Measurements from ENCODE around the gene PEBP1. TPM values are rescaled to one million over a fixed set of nuclear protein-coding genes. Genes with fewer than 3 reads are reported as not detected.

PEBP1 gene
- polyA plus RNA-seq, 2 of the 4 experiments (the other 2 are of a cell fraction): 169 to 246 TPM

DNA sequence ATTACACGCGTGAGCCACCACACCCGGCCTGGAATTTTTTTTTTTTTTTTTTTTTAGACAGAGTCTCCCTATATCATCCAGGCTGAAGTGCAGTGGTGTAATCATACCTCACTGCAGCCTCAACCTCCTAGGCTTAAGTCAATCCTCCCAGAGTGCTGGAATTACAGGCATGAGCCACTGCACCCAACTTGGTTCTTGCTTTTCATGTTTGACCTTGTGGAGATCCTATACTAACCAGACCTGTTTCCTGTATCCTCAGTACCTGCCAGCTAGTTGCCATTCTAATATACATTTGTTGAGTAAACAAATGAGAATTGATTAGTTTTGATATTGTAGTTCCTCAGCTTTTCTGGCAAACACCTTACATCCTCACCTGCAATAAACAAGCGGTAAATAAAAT lies 28.9 kb upstream of the PEBP1 start:
- ATAC-seq (no peak), FAIRE-seq (no peak), DNase-seq (ENCODE audit: low read depth in 1 of 2, low spot score in 1 of 2) (no peak)
- H3K27ac ChIP-seq: no peak overlapping the region
- H3K4me1 ChIP-seq: peaks cover 9% of the 10 kb centered on the region
- no peak overlapping the region for H3K4me2 ChIP-seq
- TF ChIP-seq EP300 (IDR thresholded peaks at IDR 0.05) (no peak), KDM1A (IDR thresholded peaks at IDR 0.05; ENCODE audit: low read depth) (no peak), ZC3H11A (IDR thresholded peaks at IDR 0.05) (no peak)
- TF ChIP-seq, protein P1, sequence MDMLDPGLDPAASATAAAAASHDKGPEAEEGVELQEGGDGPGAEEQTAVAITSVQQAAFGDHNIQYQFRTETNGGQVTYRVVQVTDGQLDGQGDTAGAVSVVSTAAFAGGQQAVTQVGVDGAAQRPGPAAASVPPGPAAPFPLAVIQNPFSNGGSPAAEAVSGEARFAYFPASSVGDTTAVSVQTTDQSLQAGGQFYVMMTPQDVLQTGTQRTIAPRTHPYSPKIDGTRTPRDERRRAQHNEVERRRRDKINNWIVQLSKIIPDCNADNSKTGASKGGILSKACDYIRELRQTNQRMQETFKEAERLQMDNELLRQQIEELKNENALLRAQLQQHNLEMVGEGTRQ (IDR thresholded peaks at IDR 0.05): no peak
- no peak overlapping the region for H3K4me3 ChIP-seq
- ChIA-PET POLR2A (no interaction called here), CTCF (interaction anchor here (1.0 to 4.1 kb wide), 3 partner anchors 14 to 269 kb away, joined by 3 to 23 read pairs (median 3); partner anchors contain the start of gene SUDS3)
- H3K9me3 ChIP-seq: no peaks in the 10 kb centered on the region
- WGBS (ENCODE audit: missing lambda C conversion rate): 87% methylated on average over 4 of the region's 4 CpGs

DNA sequence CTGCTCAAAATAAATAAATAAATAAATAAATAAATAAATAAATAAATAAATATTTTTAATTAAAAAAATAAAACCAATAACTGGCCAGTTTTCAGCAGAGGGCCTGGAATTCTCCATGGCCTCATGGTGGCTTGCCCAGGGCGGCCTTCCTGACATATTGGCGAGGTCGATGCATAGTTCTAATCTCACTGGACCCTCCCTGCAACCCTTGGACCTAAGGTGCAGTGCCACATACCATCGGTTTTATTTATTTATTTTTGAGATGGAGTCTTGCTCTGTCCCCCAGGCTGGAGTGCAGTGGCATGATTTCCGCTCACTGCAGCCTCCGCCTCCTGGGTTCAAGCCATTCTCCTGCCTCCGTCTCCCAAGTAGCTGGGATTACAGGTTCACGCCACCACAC lies 28.2 kb upstream of the PEBP1 start:
- no peaks in the 10 kb centered on the region for H3K9me3 ChIP-seq
- POLR2A ChIA-PET: no interaction called here
- no peak overlapping the region for H3K4me2 ChIP-seq
- WGBS (ENCODE audit: missing lambda C conversion rate): 93% methylated on average over 8 of the region's 8 CpGs
- peaks cover 2% of the 10 kb centered on the region; the same call in 2 of the 3 replicates for H3K4me1 ChIP-seq
- CTCF ChIA-PET: interaction anchor here (0.9 to 4.1 kb wide), 4 partner anchors 10 to 268 kb away, joined by 3 to 23 read pairs (median 4); partner anchors contain the start of gene SUDS3
- DNase-seq (ENCODE audit: low read depth in 1 of 2, low spot score in 1 of 2): no peak
- H3K4me3 ChIP-seq: no peak overlapping the region
- ATAC-seq: no peak
- TF ChIP-seq ZC3H11A (IDR thresholded peaks at IDR 0.05): peak; percentile 20; the same call in 1 of the 2 replicates
- TF ChIP-seq RARB (CRISPR knock-in tag; IDR thresholded peaks at IDR 0.05): no peak
- no peak for FAIRE-seq
- H3K27ac ChIP-seq: no peak overlapping the region

DNA sequence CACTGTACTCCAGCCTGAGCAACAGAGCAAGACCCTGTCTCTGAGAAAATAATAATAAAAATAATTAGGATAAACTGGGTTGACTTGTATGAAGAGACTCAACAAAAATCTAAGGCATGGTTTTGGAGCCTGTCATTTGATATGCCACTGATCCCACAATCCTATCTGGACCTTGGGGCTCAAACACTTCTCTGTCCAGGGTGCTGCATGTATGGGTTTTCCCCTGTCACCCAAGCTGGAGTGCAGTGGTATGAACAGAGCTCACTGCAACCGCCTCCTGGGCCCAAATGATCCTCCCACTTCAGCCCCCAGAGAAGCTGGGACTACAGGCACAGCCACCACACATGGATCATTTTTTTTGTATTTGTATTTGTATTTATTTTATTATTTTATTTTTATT lies 26.8 kb upstream of the PEBP1 start:
- FAIRE-seq: no peak
- ChIA-PET CTCF (interaction anchor here (4.1 kb wide), 1 partner anchor 12 kb away, joined by 23 read pairs; no protein-coding TSS in a partner anchor), POLR2A (no interaction called here)

DNA sequence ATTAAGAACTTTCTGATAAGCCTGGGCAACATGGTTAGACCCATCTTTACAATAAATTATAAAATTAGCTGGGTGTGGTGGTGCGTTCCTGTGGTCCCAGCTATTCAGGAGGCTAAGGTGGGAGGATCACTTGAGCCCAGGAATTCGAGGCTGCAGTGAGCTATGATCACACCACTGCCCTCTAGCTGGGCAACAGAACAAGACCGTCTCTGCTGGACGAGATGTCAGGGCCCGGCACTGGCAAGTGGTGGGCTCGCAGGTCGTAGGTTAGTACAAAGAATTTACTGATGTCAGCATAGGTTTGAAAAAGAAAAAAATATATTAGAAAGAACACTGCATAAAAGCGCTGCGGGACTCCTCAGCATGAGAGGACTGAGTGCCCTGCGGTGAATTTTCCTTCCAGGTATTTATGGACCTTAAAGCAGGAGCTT lies 16.5 kb upstream of the PEBP1 start:
- POLR2A ChIA-PET: no interaction called here
- ATAC-seq (no peak), FAIRE-seq (no peak), DNase-seq (ENCODE audit: low read depth in 1 of 2, low spot score in 1 of 2) (no peak)
- Histone ChIP-seq H3K27ac (no peak overlapping the region), H3K4me3 (no peak overlapping the region), H3K9me3 (no peaks in the 10 kb centered on the region), H3K4me1 (peaks cover 8% of the 10 kb centered on the region; the same call in 2 of the 3 replicates), H3K4me2 (no peak overlapping the region)
- CTCF ChIA-PET: interaction anchor here (1.0 to 3.0 kb wide), 4 partner anchors 11 to 257 kb away, joined by 3 to 23 read pairs (median 4); partner anchors contain the start of gene SUDS3
- 87% methylated on average over 10 of the region's 10 CpGs for WGBS (ENCODE audit: missing lambda C conversion rate)
- TF ChIP-seq, protein P2, sequence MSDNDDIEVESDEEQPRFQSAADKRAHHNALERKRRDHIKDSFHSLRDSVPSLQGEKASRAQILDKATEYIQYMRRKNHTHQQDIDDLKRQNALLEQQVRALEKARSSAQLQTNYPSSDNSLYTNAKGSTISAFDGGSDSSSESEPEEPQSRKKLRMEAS (IDR thresholded peaks at IDR 0.05): no peak
- no peak for TF ChIP-seq CHD2 (IDR thresholded peaks at IDR 0.05; ENCODE audit: low read length, partially characterized antibody)
- no peak for TF ChIP-seq ZFP36 (IDR thresholded peaks at IDR 0.05; ENCODE audit: borderline replicate concordance, partially characterized antibody)
- TF ChIP-seq, protein P3, sequence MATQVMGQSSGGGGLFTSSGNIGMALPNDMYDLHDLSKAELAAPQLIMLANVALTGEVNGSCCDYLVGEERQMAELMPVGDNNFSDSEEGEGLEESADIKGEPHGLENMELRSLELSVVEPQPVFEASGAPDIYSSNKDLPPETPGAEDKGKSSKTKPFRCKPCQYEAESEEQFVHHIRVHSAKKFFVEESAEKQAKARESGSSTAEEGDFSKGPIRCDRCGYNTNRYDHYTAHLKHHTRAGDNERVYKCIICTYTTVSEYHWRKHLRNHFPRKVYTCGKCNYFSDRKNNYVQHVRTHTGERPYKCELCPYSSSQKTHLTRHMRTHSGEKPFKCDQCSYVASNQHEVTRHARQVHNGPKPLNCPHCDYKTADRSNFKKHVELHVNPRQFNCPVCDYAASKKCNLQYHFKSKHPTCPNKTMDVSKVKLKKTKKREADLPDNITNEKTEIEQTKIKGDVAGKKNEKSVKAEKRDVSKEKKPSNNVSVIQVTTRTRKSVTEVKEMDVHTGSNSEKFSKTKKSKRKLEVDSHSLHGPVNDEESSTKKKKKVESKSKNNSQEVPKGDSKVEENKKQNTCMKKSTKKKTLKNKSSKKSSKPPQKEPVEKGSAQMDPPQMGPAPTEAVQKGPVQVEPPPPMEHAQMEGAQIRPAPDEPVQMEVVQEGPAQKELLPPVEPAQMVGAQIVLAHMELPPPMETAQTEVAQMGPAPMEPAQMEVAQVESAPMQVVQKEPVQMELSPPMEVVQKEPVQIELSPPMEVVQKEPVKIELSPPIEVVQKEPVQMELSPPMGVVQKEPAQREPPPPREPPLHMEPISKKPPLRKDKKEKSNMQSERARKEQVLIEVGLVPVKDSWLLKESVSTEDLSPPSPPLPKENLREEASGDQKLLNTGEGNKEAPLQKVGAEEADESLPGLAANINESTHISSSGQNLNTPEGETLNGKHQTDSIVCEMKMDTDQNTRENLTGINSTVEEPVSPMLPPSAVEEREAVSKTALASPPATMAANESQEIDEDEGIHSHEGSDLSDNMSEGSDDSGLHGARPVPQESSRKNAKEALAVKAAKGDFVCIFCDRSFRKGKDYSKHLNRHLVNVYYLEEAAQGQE (IDR thresholded peaks at IDR 0.05): no peak
- TF ChIP-seq FOXS1 (CRISPR knock-in tag; IDR thresholded peaks at IDR 0.05): no peak
- no peak for TF ChIP-seq HOXB5 (CRISPR knock-in tag; IDR thresholded peaks at IDR 0.05)
- TF ChIP-seq FOSL2 (IDR thresholded peaks at IDR 0.05): no peak
- no peak for TF ChIP-seq FOSL2 (CRISPR knock-in tag; IDR thresholded peaks at IDR 0.05)
- TF ChIP-seq, protein P4, sequence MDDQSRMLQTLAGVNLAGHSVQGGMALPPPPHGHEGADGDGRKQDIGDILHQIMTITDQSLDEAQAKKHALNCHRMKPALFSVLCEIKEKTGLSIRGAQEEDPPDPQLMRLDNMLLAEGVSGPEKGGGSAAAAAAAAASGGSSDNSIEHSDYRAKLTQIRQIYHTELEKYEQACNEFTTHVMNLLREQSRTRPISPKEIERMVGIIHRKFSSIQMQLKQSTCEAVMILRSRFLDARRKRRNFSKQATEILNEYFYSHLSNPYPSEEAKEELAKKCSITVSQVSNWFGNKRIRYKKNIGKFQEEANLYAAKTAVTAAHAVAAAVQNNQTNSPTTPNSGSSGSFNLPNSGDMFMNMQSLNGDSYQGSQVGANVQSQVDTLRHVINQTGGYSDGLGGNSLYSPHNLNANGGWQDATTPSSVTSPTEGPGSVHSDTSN (IDR thresholded peaks at IDR 0.05): no peak
- no peak for TF ChIP-seq MYC (IDR thresholded peaks at IDR 0.05; ENCODE audit: borderline replicate concordance, low read length)
- TF ChIP-seq RFX5 (IDR thresholded peaks at IDR 0.05): no peak
- TF ChIP-seq CEBPB (IDR thresholded peaks at IDR 0.05): no peak

More for the DNA sequence above, 26.8 kb upstream of the PEBP1 start:
- 88% methylated on average over 1 of the region's 1 CpG for WGBS (ENCODE audit: missing lambda C conversion rate)
- DNase-seq (ENCODE audit: low read depth in 1 of 2, low spot score in 1 of 2): no peak
- H3K4me3 ChIP-seq: no peak overlapping the region
- H3K4me1 ChIP-seq: no peaks in the 10 kb centered on the region
- no peak overlapping the region for H3K27ac ChIP-seq
- TF ChIP-seq RFX5 (IDR thresholded peaks at IDR 0.05) (no peak), EHF (CRISPR knock-in tag; IDR thresholded peaks at IDR 0.05) (no peak), GATA3 (IDR thresholded peaks at IDR 0.05; ENCODE audit: borderline replicate concordance) (no peak), TP53 (CRISPR knock-in tag; IDR thresholded peaks at IDR 0.05) (no peak), PHF8 (IDR thresholded peaks at IDR 0.05; ENCODE audit: borderline replicate concordance, low read depth) (no peak), CBX2 (IDR thresholded peaks at IDR 0.05; ENCODE audit: borderline replicate concordance, low read depth) (no peak)
- TF ChIP-seq, protein P3 (IDR thresholded peaks at IDR 0.05): no peak
- H3K4me2 ChIP-seq: no peak overlapping the region
- ATAC-seq: no peak
- no peaks in the 10 kb centered on the region for H3K9me3 ChIP-seq

Measured in A549 (cell line).